Fibroblast of skin of back (primary cell): ENCODE measurements around the gene NAP1L4.

Experiments
- DNase-seq: peaks from one replicate; pipeline ENCODE4 v3.0.0-alpha.2; 2013

Gene NAP1L4

DNA sequence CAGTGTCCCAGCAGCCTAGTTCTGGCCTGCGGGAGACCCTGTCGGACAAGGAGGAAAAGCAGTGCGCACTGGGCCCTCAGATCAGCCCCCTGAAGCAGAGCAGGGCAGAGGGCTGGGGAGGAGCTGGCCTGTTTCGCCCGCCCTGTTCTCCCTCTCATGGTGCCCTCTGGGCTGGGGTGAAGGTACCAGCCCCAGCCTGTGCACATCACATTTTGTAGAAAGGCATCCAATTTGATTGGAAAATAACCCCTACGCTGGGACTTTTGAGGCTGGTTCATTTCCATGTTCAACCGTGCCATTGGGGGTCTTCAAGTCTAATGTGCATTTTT lies 832 bp upstream of the NAP1L4 start:
- no peak for DNase-seq

DNA sequence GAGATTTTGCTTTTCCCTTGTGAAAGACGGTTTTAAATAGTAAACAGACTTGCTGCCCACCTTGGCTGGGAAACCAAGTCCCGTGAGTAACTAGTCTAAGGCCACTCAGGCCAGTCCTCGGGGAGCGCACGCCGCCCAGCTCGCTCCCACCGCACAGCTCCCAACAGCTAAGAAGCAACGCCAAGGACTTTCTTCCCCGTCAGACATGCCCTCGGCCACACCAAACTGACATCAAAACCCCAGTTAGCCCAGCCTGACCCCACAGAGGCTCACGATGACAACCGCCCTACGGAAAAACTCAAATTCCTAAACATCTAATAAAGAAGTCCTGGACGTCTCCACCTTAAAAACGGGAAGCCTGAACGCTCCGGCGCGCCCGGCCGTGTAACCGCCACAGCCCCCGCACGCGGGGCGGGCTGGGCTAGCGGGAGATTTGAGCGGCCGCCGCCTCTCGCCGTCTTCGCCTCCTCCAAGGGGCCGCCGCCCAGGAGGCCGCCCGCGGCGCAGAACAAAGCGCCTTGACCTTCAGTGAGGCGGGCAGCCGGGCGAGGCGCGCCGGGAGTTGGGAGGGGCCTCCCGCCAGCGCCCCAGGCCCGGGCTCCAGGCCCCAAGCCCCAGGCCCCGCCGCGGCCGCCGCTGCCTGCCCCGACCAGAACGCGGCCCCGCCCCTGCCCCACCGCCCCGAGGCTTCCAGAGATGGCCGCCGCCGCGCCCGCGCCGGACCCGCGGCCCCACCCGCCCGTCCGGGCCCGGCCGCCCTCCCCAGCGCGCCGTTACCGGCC lies 486 bp downstream of the NAP1L4 start:
- DNase-seq = peak; percentile 21

DNA sequence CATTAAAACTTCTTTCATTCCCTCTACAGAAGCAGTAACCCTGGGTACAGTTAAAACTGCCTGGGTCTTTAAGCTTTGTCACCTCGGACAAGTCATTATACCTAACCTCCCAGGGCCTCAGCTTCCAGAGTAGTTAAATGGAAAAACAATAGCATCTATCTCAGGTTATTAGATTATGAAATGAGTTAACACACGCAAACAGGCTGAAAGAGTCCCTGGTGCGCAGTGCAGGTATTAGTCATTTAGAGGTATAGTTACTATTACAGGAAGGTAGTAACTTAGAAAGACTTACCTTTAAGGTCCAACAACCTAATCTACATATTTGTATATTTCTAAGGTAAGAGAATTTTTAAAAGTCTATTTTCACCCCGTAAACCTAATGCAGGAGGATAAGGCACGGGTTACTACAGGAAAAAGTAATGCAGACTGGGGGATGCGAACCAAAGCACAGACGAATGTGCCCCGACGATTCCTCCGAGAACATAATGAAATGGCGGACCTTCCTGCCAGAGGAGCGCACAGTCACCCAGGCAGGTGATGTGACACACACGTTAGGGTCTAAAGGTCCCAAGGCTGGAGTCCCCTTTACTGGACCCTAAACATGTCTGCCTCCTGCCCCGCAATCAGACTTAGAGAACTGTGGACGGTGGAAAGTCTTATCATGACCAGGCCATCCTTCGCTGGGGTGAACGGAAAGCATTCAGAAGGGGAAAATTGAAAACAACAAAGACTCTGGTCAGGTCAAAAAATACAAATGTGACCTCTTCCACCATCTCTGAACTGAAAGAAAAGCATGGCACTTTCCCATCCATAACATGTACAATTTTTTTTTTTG lies 1.3 kb downstream of the NAP1L4 start:
- no peak for DNase-seq

DNA sequence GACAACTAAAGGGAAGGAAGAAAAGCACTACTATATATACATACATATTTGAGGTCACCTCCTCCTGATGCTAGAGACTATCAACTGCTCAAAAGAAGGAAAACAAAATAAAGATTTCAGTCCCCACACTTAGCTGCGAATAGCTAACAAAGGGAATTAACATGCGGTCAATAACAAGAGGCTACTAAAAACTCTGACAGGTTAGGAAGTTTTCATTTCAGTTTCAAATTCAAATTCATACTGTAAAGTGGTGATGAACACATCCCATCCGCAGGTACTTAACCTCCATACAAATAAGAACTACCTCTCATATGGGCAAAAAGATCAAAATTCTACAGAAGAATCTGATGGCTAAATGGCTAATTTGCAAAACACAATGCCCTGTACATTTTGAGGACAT lies 2.6 kb downstream of the NAP1L4 start:
- no peak for DNase-seq

DNA sequence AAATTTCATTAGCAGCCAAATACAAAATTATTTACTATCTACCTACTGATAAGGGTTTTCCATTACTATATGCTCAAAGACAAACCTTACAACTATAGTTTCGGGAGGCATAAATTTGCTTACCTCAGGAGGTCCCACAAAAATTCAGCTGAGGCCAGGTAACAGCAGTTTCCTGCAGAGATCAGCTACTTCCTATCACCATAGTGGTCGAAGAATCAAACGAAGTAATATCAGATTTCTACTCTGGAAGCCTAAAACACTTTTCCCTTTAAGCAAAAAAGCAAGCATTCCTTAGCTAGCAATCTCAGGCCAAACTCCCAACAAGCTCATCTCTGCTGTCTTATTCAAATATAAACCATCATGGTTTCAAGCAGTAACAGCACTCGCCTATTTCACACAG lies 3.1 kb downstream of the NAP1L4 start:
- DNase-seq = no peak

DNA sequence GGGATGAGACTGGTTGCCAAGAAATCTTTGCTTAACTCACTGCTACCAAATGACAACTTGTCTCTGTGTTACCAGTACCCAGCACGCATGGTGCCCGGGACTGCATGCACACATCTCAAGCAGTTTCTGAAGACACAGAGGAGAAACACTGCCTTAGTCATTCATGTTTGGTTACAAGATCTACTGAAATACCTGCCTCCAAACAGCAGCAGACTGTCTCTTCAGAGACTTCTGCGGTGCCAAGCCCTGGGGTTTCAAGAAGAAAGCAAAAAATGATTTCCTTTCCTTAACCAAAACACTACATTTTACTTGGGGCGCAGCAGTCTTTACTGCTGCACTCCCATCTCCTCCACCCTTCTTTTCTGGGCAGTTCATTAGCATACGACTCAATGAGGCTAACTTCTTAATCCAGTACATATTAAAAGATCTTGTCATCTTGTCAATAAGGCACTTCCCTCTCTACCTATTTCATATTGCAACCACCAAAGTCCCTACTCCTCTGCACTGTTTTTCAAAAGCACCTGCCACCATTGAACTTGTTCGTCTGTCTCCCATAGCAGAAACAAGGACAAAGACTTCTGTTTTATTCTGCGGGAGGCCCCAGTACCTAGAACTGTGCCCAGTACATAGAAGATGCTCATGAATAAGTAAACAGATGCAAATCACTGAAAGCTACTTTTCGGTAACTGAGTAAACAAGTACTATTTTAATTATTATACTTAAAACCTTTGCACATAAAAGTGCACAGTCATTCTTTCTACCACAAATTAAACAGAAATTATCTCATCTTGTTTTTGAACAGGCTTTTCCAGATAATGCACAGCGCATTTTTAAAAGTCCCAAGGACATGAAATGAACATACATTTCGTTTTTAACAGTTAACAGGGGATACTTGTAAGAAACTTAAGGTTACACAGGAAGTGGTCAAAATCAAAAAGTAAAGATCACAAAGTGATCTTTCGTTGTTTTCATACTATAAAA lies 4.0 kb downstream of the NAP1L4 start:
- DNase-seq = no peak

DNA sequence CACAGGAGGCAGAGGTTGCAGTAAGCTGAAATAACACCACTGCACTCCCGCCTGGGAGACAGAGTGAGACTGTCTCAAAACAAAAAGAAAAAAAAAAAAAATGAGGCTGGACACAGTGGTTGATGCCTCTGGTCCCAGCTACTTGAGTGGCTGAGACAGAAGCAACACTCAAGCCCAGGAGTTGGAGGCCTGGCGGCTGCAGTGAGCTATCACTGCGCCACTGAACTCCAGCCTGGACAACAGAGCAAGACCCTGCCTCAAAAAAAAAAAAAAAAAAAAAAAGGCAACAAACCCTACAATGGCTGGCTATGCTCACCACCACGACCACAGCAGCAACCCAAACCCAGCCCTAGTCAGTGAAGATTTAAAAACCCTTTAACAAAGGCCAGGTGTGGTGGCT lies 8.2 kb downstream of the NAP1L4 start:
- no peak for DNase-seq

DNA sequence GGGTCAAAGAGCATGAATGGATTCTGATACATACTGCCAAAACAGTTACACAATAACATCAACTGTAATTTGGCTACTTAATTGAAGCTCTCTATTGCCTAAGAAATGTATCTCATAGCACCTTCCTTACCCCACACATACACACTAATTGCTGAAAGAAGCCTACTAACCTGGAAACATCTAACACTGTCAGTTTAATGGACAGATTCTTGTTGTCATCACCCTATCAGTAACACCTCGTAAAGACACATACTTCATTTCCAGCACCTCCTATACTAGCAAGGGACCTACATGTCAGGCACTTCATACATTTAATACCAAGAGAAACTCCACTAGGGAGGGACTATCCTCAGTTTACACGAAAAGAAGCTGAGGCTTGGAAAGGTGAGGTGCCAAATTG lies 9.9 kb downstream of the NAP1L4 start:
- no peak for DNase-seq

DNA sequence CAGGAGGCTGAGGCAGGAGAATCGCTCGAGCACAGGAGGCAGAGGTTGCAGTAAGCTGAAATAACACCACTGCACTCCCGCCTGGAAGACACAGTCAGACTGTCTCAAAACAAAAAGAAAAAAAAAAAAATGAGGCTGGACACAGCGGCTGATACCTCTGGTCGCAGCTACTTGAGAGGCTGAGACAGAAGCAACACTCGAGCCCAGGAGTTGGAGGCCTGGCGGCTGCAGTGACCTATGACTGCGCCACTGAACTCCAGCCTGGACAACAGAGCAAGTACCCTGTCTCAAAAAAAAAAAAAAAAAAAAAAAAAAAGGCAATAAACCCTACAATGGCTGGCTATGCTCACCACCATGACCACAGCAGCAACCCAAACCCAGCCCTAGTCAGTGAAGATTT lies 11.0 kb downstream of the NAP1L4 start:
- DNase-seq = no peak

DNA sequence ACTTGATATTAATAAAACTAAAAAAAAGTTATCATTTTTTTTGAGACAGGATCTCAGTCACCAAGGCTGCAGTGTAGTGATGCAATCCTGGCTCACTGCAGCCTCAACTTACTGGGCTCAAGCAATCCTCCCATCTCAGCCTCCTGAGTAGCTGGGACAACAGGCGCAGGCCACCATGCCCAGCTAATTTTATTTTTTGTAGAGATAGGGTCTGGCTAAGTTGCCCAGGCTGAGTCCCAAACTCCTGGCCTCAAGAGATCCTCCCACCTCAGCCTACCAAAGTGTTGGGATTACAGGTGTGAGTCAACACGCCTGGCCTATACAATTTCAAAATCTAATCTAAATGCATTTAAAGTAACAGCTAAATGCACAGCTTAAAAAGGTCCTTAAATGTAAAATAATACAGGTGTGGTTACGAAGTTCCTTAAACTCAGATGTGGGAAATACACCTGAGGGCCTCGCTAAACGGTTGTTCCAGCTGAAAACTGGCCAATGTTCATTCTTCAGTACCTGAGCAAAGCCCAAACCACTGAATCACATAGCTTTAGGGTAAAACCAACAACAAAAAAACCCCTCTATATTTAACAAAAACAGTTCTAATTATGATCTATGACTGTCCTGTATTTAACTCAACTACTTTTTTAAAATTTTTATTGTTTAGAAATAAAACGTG lies 11.8 kb downstream of the NAP1L4 start:
- no peak for DNase-seq

DNA sequence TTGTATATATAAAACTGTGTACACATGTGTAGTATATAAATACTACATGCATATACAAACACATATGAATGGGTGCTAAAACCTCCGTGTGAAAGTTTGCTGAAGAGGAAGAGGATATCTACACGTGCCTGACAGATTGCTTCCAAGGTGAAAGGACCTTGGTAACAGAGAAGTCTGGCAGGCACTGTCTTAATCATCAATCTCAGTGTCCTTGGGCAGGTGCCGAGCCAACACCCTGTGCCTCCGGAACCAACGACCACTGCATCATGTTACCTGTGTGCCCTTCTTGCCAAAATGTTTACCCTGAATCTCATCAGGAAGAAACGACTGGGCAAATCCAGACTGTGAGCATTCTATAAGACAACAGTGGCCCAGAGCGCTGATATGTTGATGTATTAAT lies 15.0 kb downstream of the NAP1L4 start:
- DNase-seq = no peak

DNA sequence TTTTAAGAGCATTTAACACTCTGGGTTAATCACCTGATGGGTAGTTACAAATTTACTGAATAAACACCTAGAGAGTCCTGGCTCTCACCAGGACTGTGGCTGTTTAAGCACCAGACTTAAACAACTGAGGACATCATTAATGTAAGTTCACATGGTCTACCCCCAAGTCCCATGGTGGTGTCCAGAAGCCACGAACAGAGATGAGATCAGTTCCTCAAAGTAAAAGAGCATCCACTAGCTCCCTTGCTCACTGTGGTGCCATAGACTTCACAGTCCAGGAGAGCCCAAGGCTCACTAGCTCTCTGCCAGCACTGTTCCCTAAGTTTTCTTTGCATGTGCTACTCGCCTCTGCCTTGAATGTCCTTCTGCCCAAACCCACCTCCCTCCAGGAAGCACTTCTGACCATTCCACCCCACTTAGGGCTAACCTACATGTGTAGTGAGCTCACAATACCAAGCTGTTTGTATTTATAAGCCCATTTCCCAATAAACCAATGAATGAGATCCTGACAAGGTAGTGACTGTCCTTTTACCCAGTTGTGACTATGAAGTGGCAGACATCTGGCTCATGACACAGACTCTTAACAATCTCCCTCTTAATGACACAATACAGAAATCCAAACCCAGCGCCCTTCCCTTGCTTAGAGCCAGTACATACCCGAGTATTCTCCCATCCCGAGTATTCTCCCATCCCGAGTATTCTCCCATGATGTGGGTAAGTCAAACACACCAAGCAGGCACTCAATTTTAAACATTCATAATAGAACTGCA lies 15.7 kb downstream of the NAP1L4 start:
- DNase-seq = no peak

DNA sequence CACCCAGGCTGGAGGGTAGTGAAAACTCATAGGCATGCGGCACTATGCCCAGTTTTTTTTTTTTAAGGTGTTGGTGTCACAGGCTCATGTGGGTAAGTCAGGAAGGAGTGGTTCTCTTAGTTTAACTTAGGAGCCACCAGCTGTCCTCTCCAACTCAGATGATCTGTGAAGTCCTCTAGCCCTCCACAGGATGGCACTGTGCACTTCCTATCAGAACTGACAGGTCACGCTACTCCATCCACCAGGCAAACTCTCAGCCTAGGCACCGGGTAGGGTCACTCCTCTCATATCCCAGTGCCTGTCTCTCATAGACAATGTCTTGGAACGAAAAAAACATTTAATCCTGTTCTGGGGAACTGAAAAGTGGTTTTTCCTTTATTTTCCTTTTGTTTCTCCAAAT lies 16.5 kb downstream of the NAP1L4 start:
- peak; percentile 30 for DNase-seq

DNA sequence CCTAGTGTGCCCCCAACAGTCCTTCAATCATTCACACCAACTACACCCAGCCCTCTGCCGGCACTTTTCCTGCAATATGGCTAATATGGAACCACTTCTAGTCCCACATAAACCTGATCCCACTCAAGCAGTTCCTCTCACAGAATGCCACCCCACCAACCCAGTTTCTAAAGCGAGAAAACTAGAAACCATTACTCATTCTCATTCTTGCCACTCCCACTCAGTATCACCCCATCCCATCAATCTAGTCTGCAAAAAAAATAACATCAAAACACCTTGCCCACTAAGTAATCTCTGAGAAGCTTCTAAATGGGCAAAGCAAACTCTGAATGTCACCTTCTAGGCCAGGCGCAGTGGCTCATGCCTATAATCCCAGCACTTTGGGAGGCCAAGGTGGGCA lies 17.9 kb downstream of the NAP1L4 start:
- no peak for DNase-seq

DNA sequence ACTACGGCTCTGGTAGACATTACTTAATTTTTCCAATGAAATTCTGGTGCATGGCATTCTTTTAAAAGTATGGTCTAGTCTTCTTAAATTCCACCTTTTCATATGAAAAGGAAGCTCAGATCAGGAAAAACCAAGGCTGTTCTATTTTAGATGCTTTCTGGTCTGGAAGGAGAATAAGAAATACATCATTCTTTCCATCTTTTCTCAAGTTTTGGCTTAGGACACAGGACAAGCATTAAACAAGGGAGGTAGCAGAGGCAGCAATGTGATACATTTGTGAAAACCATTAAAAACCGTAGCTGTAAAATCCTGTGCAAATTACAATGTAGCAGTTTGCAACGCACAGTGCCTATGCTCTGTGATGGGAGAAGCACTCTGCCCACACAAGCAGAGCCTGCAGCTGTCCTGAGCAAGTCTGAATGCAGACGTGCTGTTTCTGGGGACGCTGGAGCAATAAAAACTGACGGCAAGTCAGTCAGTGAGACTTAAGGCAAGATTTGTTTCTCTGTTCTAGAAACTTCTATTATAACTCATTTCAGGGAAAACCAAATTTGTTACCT lies 23.7 kb downstream of the NAP1L4 start:
- DNase-seq = no peak

DNA sequence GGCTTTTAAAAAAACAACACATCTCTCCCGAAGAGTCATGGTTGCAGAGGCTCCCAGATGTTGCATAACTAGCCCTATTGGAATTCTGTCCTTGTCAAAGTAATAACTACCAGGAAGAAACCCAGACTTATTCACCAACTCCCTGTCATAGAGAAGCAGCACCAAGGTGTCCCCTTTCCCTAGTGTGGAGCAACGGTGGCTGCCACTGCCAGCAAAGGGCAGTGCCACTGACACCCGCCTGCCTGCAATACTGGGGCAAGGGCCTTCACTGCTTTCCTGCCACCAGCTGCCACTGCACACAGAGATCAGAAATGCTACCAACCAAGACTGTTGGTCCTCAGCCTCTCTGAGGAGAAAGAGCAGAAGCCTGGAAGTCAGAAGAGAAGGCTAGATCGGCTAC lies 27.3 kb downstream of the NAP1L4 start:
- no peak for DNase-seq

DNA sequence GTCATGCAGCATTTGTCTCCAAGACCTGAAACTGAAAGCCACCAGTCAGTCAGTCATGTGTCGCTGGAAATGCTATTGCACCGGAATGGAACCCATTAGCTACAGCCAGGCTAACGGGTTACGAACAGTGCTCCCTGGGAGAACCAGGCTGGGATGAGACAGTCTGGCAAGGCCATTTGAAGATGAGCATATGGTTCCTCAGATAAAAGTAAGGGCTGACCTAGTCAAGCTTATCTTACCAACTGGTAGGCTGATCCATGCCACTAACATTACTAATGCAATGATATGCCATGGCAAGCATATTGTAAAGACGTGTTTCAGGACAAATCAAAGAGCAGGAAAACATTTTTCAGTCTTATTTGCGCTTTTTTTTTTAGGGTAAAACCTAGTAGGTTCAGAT lies 28.4 kb downstream of the NAP1L4 start:
- no peak for DNase-seq

DNA sequence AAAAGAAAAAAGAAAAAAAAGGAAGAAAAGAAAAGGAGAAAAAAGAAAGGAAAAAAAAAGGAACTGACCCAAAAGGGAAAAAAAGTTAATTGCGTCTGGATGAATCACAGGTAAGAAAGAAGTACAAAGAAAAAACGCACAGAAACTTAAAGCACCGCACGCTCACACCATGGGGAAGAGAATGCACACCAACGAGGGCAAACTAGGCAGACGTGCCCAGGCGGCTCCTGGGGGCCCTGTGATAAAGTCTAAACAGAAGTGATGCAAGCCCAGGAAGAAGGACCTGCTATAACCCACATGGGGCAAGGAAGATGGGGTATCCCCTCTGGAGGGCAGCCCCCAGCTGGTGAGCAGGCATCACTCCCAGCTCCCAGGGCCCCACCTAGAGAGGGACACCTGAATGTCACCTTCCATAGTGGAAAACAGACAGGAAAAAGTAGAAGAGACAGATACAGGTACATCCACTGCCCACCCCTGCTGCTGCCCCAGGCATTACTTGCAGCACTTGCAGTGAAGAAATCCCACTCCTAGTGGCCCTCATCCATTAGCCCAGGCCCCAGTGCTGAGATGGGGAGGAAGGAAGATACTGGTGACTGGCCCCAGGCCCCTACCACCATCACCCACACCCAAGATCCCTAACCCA lies 28.9 kb downstream of the NAP1L4 start:
- no peak for DNase-seq

DNA sequence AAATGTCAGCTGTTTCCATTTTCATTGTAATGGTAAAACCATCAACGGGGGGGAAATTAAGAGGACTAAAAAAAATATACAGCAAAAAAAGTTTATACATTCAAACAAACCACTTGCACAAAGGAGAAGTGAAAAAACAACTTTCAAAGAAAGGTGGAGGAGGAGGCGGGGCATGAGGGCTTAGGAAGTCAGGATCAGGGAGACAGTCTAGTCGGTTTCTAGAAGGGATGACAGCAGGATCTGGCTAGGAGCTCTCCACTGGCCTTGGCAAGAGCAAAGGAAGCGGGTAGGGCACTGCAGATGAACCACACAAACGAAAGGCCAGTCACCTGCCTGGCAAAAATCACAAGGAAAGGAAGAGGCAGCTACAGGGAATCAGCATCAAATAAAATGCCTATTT lies 31.0 kb downstream of the NAP1L4 start:
- DNase-seq = no peak

DNA sequence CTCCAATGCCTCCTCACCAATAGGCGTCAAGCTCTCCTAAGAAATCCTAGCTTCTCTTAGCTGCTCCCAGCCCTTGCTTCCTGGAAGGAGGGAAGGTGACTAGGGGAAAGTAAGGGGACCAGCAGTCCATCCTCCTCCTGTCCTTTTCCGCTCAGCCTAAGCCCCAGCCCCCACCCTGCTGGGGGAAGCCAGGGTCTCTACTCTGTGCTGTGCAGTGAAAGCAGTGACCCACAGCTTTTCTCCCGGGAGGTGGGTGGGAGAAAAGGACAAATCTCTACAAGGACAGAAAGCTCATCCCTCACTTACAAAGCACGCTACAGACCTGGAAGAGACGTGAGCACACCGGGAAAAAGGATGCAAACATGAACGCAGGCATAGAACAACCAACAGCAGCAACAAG lies 32.0 kb downstream of the NAP1L4 start:
- DNase-seq = no peak

DNA sequence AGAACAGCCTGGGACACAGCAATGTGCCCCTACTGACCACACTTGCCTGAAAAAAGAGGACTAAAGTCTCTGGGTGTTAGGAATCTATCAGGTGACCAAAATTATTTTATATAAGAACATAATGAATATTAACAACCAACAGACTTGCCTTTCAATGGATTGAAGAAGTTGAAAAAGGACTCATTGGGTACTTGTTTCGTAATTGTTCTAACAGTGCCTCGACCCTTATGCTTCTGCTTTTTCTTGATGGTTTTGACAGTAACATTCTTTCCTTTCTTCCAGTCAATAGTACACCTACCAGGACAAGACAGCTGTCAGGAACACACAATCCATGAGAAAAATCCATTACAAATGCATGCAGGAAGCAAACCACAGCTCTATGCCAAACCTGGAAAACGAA lies 33.9 kb downstream of the NAP1L4 start:
- no peak for DNase-seq
